Esophagus muscularis mucosa (tissue), 4 donors: Measurements from ENCODE around the gene ALDOB.

Source experiments
- CTCF ChIP-seq, 3 experiments: fragments of 200-600 bp in 2 of 3; fragments of 450-650 bp in 1 of 3; sonication (generic) in 2 of 3; IDR thresholded peaks; one replicate each; pipeline ENCODE4 v1.5.1; 2017 to 2019; ENCODE audit warnings: antibody characterized with exemption in 3 of 3, mild to moderate bottlenecking in 2 of 3, moderate library complexity in 1 of 3
- EP300 ChIP-seq: sonication (generic); formaldehyde crosslinking; IDR thresholded peaks from one replicate; pipeline ENCODE4 v1.6.1; 2017; ENCODE audit warnings: antibody characterized with exemption
- POLR2A ChIP-seq: fragments of 450-650 bp; IDR thresholded peaks from one replicate; pipeline ENCODE4 v1.6.1; 2017; ENCODE audit warnings: antibody characterized with exemption, moderate library complexity, mild to moderate bottlenecking, low read depth
- POLR2AphosphoS5 ChIP-seq, 2 donors: sonication (generic); formaldehyde crosslinking; IDR thresholded peaks; one replicate each; pipeline ENCODE4 v1.6.1; 2017; ENCODE audit warnings: antibody characterized with exemption in 2 of 2

DNA sequence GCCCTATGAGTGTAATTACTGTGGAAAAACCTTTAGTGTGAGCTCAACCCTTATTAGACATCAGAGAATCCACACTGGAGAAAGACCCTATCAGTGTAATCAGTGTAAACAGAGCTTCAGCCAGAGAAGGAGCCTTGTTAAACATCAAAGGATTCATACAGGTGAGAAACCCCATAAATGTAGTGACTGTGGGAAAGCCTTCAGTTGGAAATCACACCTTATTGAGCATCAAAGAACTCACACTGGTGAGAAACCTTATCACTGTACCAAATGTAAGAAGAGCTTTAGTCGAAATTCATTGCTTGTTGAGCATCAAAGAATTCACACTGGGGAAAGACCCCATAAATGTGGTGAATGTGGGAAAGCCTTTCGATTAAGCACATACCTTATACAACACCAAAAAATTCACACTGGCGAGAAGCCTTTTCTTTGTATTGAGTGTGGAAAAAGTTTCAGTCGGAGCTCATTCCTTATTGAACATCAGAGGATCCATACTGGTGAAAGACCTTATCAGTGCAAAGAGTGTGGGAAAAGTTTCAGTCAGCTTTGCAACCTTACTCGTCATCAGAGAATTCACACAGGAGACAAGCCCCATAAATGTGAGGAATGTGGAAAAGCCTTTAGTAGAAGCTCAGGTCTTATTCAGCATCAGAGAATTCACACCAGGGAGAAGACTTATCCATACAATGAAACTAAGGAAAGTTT is 27.0 kb downstream of the ALDOB start:
- no peak for TF ChIP-seq POLR2A
- TF ChIP-seq POLR2AphosphoS5 (IDR thresholded peaks at IDR 0.05) = no peak
- no peak for TF ChIP-seq CTCF (IDR thresholded peaks at IDR 0.05)
- no peak for TF ChIP-seq EP300
